SK-N-SH (cell line): ENCODE results near the gene PDE10A. TPM values are rescaled to one million over a fixed set of nuclear protein-coding genes. Genes with fewer than 3 reads are reported as not detected.

Source experiments
- CTCF ChIA-PET: fragments of 300-600, 350-600 bp; formaldehyde crosslinking; extraction: SDS; loops from one replicate; lab custom pipeline; 2021; lab: Yijun Ruan, JAX
- POLR2A ChIA-PET: fragments of 350-600 bp; sonication (Branson Sonifier 250); formaldehyde crosslinking; extraction: SDS; loops from one replicate; lab custom pipeline; 2020; ENCODE audit warnings: antibody characterized with exemption, inconsistent platforms; lab: Yijun Ruan, JAX
- DNase-seq: peaks from one replicate; pipeline ENCODE4 v3.0.0; 2012
- H2AFZ ChIP-seq: fragments of 200-600 bp; sonication (generic); 2 replicates; pipeline ENCODE4 v1.8.1; 2016; ENCODE audit warnings: antibody characterized with exemption, mild to moderate bottlenecking, low read depth
- H3F3A ChIP-seq: fragments of 200-600 bp; sonication (generic); replicated peaks from 2 replicates; pipeline ENCODE3; 2016; ENCODE audit warnings: antibody characterized with exemption, mild to moderate bottlenecking; ENCODE audit not compliant: insufficient read depth
- H3K27ac ChIP-seq, 2 experiments: fragments of 200-500 bp in 1 of 2; fragments of 200-600 bp in 1 of 2; sonication (Bioruptor generic) in 1 of 2; sonication (generic), shearing (Covaris generic) in 1 of 2; 2 replicates each; pipeline versions ENCODE4 v1.5.1 to v1.6.1; 2014 to 2016; ENCODE audit warnings: low read depth in 2 of 2, inconsistent platforms in 1 of 2, low read length in 1 of 2, mild to moderate bottlenecking in 1 of 2, mixed read lengths in 1 of 2
- H3K27me3 ChIP-seq: fragments of 200-600 bp; sonication (generic), shearing (Covaris generic); 2 replicates; pipeline ENCODE4 v1.6.1; 2016; ENCODE audit warnings: mixed run types; ENCODE audit not compliant: insufficient read depth
- H3K36me3 ChIP-seq, 2 experiments: fragments of 200-500 bp in 1 of 2; fragments of 200-600 bp in 1 of 2; sonication (Bioruptor generic) in 1 of 2; sonication (generic) in 1 of 2; replicated peaks in 1 of 2; 2 replicates each; pipeline versions ENCODE3 to v1.5.1; 2014 to 2016; ENCODE audit warnings: low read length in 1 of 2, mild to moderate bottlenecking in 1 of 2; ENCODE audit not compliant: insufficient read depth in 2 of 2, control insufficient read depth in 1 of 2
- H3K4me1 ChIP-seq, 2 experiments: fragments of 200-500 bp in 1 of 2; fragments of 200-600 bp in 1 of 2; sonication (Bioruptor generic) in 1 of 2; sonication (generic), shearing (Covaris generic) in 1 of 2; 2 replicates each; pipeline versions ENCODE4 v1.5.1 to v1.6.1; 2014 to 2016; ENCODE audit warnings: low read depth in 1 of 2, low read length in 1 of 2, mixed run types in 1 of 2; ENCODE audit not compliant: insufficient read depth in 2 of 2, control insufficient read depth in 1 of 2
- H3K4me2 ChIP-seq: fragments of 200-600 bp; sonication (generic), shearing (Covaris generic); 2 replicates; pipeline ENCODE4 v1.6.1; 2017; ENCODE audit warnings: mixed run types
- H3K4me3 ChIP-seq, 2 experiments: fragments of 200-500 bp in 1 of 2; fragments of 200-600 bp in 1 of 2; sonication (Bioruptor generic) in 1 of 2; sonication (generic), shearing (Covaris generic) in 1 of 2; 2 replicates each; pipeline versions ENCODE4 v1.5.1 to v1.8.1; 2014 to 2016; ENCODE audit warnings: low read depth in 2 of 2, inconsistent platforms in 1 of 2, low read length in 1 of 2, mild to moderate bottlenecking in 1 of 2, mixed read lengths in 1 of 2, moderate library complexity in 1 of 2
- H3K79me2 ChIP-seq: fragments of 200-600 bp; sonication (generic); 2 replicates; pipeline ENCODE4 v1.8.1; 2017; ENCODE audit warnings: mild to moderate bottlenecking; ENCODE audit not compliant: insufficient read depth
- H3K9ac ChIP-seq: fragments of 200-600 bp; sonication (generic); 2 replicates; pipeline ENCODE4 v1.6.1; 2017; ENCODE audit warnings: mixed run types
- H3K9me2 ChIP-seq: fragments of 200-600 bp; sonication (generic); 2 replicates; pipeline ENCODE4 v1.6.1; 2017; ENCODE audit warnings: mixed run types
- H3K9me3 ChIP-seq: fragments of 200-600 bp; sonication (generic); 2 replicates; pipeline ENCODE4 v1.6.1; 2017; ENCODE audit warnings: mixed run types, mild to moderate bottlenecking, moderate library complexity
- H4K20me1 ChIP-seq: fragments of 200-600 bp; sonication (generic); 2 replicates; pipeline ENCODE4 v1.6.1; 2017; ENCODE audit warnings: mild to moderate bottlenecking, mixed run types; ENCODE audit not compliant: insufficient read depth
- CHD2 ChIP-seq: fragments of 150-350 bp; IDR thresholded peaks from 2 replicates; pipeline ENCODE4 v1.6.1; 2018; ENCODE audit warnings: low read length; ENCODE audit not compliant: partially characterized antibody
- CTCF ChIP-seq: fragments of 200-600 bp; sonication (generic); IDR thresholded peaks from 2 replicates; pipeline ENCODE4 v1.6.1; 2017; ENCODE audit warnings: antibody characterized with exemption, mild to moderate bottlenecking, moderate library complexity
- ELF1 ChIP-seq: IDR thresholded peaks from 2 replicates; pipeline ENCODE4 v1.4.0; 2012
- FOSL2 ChIP-seq: IDR thresholded peaks from 2 replicates; pipeline ENCODE4 v1.4.0; 2012; ENCODE audit warnings: low read depth, mild to moderate bottlenecking, moderate library complexity, borderline replicate concordance
- GABPA ChIP-seq: IDR thresholded peaks from 2 replicates; pipeline ENCODE4 v1.4.0; 2012; ENCODE audit warnings: low read depth, mild to moderate bottlenecking
- MAX ChIP-seq: IDR thresholded peaks from 2 replicates; pipeline ENCODE4 v1.4.0; 2012; ENCODE audit warnings: low read depth
- MXI1 ChIP-seq: IDR thresholded peaks from 2 replicates; pipeline ENCODE4 v1.6.1; 2012; ENCODE audit warnings: mild to moderate bottlenecking, low read depth, low read length, improper control_type of control experiment
- NRF1 ChIP-seq: IDR thresholded peaks from 2 replicates; pipeline ENCODE4 v1.6.1; 2012; ENCODE audit warnings: low read depth, mild to moderate bottlenecking, low read length
- PBX3 ChIP-seq: IDR thresholded peaks from 2 replicates; pipeline ENCODE4; 2012
- POLR2AphosphoS5 ChIP-seq: IDR thresholded peaks from 2 replicates; pipeline ENCODE4 v1.6.1; 2012; ENCODE audit warnings: low read depth, low read length
- REST ChIP-seq: IDR thresholded peaks from 2 replicates; pipeline ENCODE4 v1.6.1; 2012; ENCODE audit warnings: mild to moderate bottlenecking, low read depth, low read length, moderate library complexity
- SIN3A ChIP-seq: IDR thresholded peaks from 2 replicates; pipeline ENCODE4 v1.6.1; 2012; ENCODE audit warnings: low read depth, mild to moderate bottlenecking, low read length, moderate library complexity, borderline replicate concordance
- TAF1 ChIP-seq: IDR thresholded peaks from 2 replicates; pipeline ENCODE4 v1.6.1; 2012; ENCODE audit warnings: low read depth, mild to moderate bottlenecking, low read length, moderate library complexity, borderline replicate concordance
- TEAD4 ChIP-seq: IDR thresholded peaks from 2 replicates; pipeline ENCODE4 v1.4.0; 2012; ENCODE audit warnings: mild to moderate bottlenecking, borderline replicate concordance; ENCODE audit not compliant: insufficient read depth
- USF2 ChIP-seq: fragments of 150-350 bp; IDR thresholded peaks from 2 replicates; pipeline ENCODE4 v1.6.1; 2017; ENCODE audit warnings: antibody characterized with exemption, low read length, low read depth, borderline replicate concordance
- WGBS: methylation state at CpG from one replicate; pipeline ENCODE4 v1.1.6; 2017; ENCODE audit warnings: low lambda C conversion rate; 5-methylcytosine and 5-hydroxymethylcytosine counted together
- polyA plus RNA-seq, 3 experiments: library from polyadenylated mRNA; depleted of rRNA; stranded (reverse); fragments of >200 nt; gene quantifications; 2 replicates each; pipeline ENCODE4 v1.2.3, GENCODE V29; 2012

PDE10A gene
- polyA plus RNA-seq, 1 of the 3 experiments (the other 2 are of a cell fraction) = 0.43 TPM

GRCh38 chr6:165599596-165600487, 63.2 kb downstream of the PDE10A start:
- no peaks in the 10 kb centered on the region for H3F3A ChIP-seq
- no peak overlapping the region for H3K4me3 ChIP-seq
- H3K79me2 ChIP-seq = no peaks in the 10 kb centered on the region
- no peak for DNase-seq
- H3K4me2 ChIP-seq = no peak overlapping the region
- H3K9me2 ChIP-seq = no peaks in the 10 kb centered on the region
- H2AFZ ChIP-seq = no peak overlapping the region
- TF ChIP-seq USF2 = no peak
- no peak for TF ChIP-seq SIN3A
- TF ChIP-seq NRF1 = no peak
- no peak for TF ChIP-seq MAX
- no peaks in the 10 kb centered on the region for H3K36me3 ChIP-seq
- no peak overlapping the region for H3K9ac ChIP-seq
- CTCF ChIA-PET = no interaction called here
- WGBS = 71% methylated on average over 21 of the region's 21 CpGs
- H3K27ac ChIP-seq = no peak overlapping the region
- no peaks in the 10 kb centered on the region for H3K27me3 ChIP-seq
- H4K20me1 ChIP-seq = no peaks in the 10 kb centered on the region
- POLR2A ChIA-PET = no interaction called here
- no peaks in the 10 kb centered on the region for H3K4me1 ChIP-seq
- H3K9me3 ChIP-seq = no peaks in the 10 kb centered on the region

GRCh38 chr6:165599121-165599520, 63.9 kb downstream of the PDE10A start:
- ChIA-PET CTCF (no interaction called here), POLR2A (no interaction called here)
- Histone ChIP-seq H3K9ac (no peak overlapping the region), H3K9me2 (no peaks in the 10 kb centered on the region), H4K20me1 (no peaks in the 10 kb centered on the region), H2AFZ (no peak overlapping the region), H3K36me3 (no peaks in the 10 kb centered on the region), H3K27me3 (no peaks in the 10 kb centered on the region), H3K79me2 (no peaks in the 10 kb centered on the region), H3K4me3 (no peak overlapping the region), H3K4me2 (no peak overlapping the region), H3F3A (no peaks in the 10 kb centered on the region), H3K27ac (no peak overlapping the region), H3K9me3 (no peaks in the 10 kb centered on the region), H3K4me1 (no peaks in the 10 kb centered on the region)
- 46% methylated on average over 3 of the region's 3 CpGs for WGBS
- TF ChIP-seq TEAD4 (no peak), POLR2AphosphoS5 (no peak), FOSL2 (no peak), REST (no peak), CTCF (no peak), PBX3 (no peak), ELF1 (no peak), MXI1 (no peak), TAF1 (no peak), GABPA (no peak), CHD2 (no peak)
- DNase-seq = no peak
